Omental fat pad (tissue), 4 donors: ENCODE results near the gene NAALADL2. TPM values are rescaled to one million over a fixed set of nuclear protein-coding genes. Genes with fewer than 3 reads are reported as not detected.

Source experiments
- ATAC-seq: fragments of 150-250 bp; one replicate; pipeline ENCODE4 v1.9.1; 2016; ENCODE audit warnings: mild to moderate bottlenecking, moderate library complexity; ENCODE audit not compliant: low FRiP score
- DNase-seq: peaks from one replicate; pipeline ENCODE4 v3.0.0-alpha.2; 2019; ENCODE audit warnings: low spot score
- total RNA-seq, 4 donors: library from RNA; depleted of rRNA; stranded (reverse); fragments of >200 nt; gene quantifications; one replicate each; pipeline ENCODE4 v1.1.0, GENCODE V29; 2016
- TF ChIP-seq, protein P1 (sequence below), 3 donors: fragments of 450-650 bp; IDR thresholded peaks; one replicate each; pipeline ENCODE4 v1.5.1; 2016 to 2017; ENCODE audit warnings: antibody characterized with exemption in 3 of 3, mild to moderate bottlenecking in 3 of 3, moderate library complexity in 2 of 3

The NAALADL2 gene
- total RNA-seq, 4 donors from 2014 or later = 6.5 to 15.1 (median 8.0) TPM

DNA sequence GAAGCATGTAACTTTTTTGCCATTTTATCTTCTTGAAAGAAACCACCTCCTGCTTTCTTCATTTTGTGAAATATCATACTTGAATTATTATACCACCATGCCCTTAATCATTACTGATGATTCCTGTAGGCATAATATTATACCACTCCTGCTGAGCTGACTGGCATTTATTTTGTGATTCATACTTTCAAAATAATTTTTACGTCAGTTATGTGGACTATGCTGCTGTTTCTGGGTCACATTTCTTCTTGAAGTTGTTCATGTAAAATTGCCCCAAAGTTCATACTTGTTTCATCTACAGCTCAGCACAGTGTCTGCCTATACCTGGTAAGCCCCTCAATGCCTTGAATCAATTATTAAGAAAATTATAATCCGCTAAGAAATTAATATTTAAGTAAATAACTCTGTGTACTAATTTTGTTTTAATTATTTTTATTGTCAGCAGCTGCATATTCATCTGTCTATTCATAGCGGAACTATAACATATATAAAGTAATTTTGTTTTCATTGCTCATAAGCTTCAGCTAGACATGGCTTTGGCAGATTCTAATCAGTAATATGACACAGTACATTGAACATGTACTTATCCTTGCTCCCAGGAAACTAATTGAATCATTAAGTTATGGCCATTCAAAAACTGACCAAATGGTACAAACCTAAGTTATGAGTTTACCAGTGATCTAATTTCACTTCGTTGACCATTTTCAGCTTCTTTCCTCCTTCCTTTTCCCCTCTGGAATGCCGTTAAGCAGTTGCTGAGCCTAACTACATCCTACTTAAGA lies 160.0 kb downstream of the NAALADL2 start:
- ATAC-seq = no peak
- DNase-seq = no peak
- TF ChIP-seq, protein P1, sequence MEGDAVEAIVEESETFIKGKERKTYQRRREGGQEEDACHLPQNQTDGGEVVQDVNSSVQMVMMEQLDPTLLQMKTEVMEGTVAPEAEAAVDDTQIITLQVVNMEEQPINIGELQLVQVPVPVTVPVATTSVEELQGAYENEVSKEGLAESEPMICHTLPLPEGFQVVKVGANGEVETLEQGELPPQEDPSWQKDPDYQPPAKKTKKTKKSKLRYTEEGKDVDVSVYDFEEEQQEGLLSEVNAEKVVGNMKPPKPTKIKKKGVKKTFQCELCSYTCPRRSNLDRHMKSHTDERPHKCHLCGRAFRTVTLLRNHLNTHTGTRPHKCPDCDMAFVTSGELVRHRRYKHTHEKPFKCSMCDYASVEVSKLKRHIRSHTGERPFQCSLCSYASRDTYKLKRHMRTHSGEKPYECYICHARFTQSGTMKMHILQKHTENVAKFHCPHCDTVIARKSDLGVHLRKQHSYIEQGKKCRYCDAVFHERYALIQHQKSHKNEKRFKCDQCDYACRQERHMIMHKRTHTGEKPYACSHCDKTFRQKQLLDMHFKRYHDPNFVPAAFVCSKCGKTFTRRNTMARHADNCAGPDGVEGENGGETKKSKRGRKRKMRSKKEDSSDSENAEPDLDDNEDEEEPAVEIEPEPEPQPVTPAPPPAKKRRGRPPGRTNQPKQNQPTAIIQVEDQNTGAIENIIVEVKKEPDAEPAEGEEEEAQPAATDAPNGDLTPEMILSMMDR (IDR thresholded peaks at IDR 0.05) = no peak

DNA sequence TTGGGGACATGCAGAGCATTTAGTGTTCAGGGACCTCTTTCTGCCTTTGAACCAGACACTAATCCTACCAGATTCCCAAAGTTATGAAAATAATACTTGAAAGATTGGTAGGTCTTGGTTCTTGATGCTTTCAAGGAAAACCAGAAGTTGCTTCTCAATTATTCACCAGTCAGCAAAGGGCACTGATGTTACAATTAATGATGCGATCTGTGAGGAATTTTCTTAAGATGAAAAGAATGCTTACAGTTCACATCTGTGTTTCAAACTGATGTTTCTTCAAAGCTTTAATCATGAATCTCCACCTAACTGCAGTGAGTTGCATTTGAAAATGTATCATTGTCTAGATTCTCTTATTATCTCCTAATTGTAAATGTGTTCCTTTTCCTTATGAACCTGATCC lies 161.0 kb downstream of the NAALADL2 start:
- ATAC-seq = no peak
- TF ChIP-seq, protein P1 (IDR thresholded peaks at IDR 0.05) = no peak
- no peak for DNase-seq

DNA sequence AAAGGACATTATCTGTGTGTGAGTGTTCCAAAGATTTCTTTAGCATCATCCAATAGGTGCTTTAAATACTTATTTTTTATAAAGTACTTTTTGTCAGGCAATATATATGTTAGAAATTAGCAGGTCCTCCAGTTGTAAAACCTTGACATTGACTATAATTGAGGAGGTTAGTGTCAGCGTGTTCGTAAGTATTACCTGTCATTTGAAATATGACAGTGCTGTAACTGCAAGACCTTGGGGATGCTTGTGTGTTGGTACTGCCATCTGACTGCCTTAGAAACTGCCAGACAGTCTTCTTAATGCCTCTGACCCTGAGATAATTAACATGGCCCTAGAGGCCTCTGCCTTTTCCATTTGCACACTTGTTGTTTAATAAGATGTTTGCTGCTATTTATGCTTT lies 170.7 kb downstream of the NAALADL2 start:
- TF ChIP-seq, protein P1 (IDR thresholded peaks at IDR 0.05) = no peak
- no peak for DNase-seq
- ATAC-seq = no peak

DNA sequence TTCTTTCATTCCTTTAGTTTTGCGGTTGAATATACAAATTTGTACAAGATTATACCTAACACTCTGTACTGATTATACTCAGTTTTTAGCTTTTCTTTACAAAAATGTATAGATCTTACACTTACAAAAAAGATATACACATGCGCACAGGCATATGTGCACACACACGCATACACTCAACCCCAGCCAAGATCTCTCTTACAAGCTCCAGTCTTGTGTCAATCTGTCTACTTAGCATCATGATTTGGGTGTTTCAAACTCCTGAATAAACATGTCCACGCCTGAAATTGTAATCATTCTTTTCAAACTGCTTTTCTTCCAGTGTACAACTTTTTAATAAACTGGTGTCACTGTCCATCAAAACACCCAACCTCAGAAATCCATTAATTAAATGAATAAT lies 180.7 kb downstream of the NAALADL2 start:
- no peak for DNase-seq
- no peak for ATAC-seq
- TF ChIP-seq, protein P1 (IDR thresholded peaks at IDR 0.05) = no peak

DNA sequence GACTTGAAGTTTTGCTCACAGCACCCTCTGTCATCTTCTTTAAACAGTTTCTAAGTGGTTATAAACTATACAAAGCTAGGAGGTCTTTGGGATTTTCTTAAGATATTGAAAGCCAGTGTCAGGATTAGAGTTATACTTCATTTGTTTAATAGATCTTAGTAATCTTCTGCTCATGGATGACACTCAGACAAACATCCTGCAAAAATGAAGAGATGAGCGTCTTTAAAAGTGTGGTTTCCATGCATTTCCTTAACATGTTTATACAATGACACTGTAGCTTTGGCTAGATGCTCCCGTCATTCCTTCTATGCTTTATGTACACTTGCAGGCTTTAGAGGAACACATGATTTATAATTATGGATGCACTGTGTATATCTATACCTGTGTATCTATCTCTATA lies 182.2 kb downstream of the NAALADL2 start:
- TF ChIP-seq, protein P1 (IDR thresholded peaks at IDR 0.05) = no peak
- ATAC-seq = no peak
- no peak for DNase-seq

DNA sequence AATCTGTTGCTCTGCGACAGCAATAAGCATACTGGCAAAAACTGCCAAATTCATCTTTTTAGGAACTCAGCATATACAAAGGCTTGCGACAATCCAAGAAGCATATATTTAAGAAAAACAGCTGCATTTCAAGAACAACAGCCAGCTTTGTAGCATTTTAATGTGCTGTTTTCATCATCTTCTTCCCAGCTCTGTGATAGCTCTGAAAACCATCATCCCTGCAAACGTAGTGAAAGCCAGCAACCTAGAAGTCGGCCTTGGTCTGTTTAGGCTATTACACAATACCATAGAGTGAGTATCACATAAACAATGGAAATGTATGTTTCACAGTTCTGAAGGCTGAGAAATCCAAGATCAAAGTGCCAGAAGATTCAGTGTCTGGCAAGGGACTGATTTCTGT lies 187.5 kb downstream of the NAALADL2 start:
- TF ChIP-seq, protein P1 (IDR thresholded peaks at IDR 0.05) = no peak

DNA sequence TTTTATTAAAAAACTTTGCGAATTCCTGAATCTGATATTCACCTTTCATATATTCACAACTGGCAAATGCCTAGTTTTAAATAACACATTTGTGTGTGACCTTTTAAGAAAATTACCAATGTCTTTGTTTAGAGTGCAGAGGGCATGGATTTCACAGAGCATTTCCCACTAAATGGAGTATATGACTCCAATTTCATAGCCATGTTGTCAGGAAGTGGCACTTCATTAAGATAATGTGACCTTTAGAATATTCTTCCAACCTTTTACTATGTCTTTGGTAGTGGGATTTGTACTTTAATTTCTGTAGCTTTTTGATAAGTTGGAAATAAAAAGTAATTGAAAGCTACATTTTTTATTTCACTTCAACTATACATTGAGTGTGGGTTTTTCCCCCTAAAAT lies 188.7 kb downstream of the NAALADL2 start:
- ATAC-seq (no peak), DNase-seq (no peak)
- TF ChIP-seq, protein P1 (IDR thresholded peaks at IDR 0.05) = no peak

More for the DNA sequence above, 187.5 kb downstream of the NAALADL2 start:
- ATAC-seq = no peak
- DNase-seq = no peak
